Naive thymus-derived CD8-positive, alpha-beta T cell (primary cell): ENCODE results near the gene AP3S2. TPM values are rescaled to one million over a fixed set of nuclear protein-coding genes. Genes with fewer than 3 reads are reported as not detected.
A peak's percentile ranks its signal among the peaks of the same experiment; 100 is the strongest.
"Not testable (repeated sequence)": the region's sequence is repeated elsewhere in the genome, so short reads cannot be mapped to it uniquely, and the experiment has no call there.

Source experiments
- ATAC-seq, 2 donors: fragments of 150-1000 bp; cut with Tn5 transposase in 1 of 2; sonication (Bioruptor Pico), chemical (Tn5 transposase) in 1 of 2; 1 replicate in 1 of 2; 2 replicates in 1 of 2; pipeline ENCODE4 v1.10.0; 2021; ENCODE audit warnings: mild to moderate bottlenecking in 2 of 2, moderate library complexity in 2 of 2
- POLR2A ChIA-PET: fragments of 350-600 bp; sonication (Branson Sonifier 250); formaldehyde crosslinking; loops from one replicate; lab custom pipeline; 2021; ENCODE audit warnings: antibody characterized with exemption; lab: Charles Lee
- DNase-seq, 10 donors: peaks; one replicate each; pipeline versions ENCODE4 v3.0.0 to v3.0.0-alpha.2; 2020 to 2022
- H3K27ac Mint-ChIP-seq, 10 donors: one replicate each; pipeline ENCODE4 v1.8.0; 2020 to 2022; ENCODE audit warnings: mild to moderate bottlenecking in 10 of 10, mixed read lengths in 10 of 10, moderate library complexity in 4 of 10, inconsistent platforms in 1 of 10
- H3K27me3 Mint-ChIP-seq, 5 donors: one replicate each; pipeline ENCODE4 v1.8.0; 2021 to 2022; ENCODE audit warnings: mixed read lengths in 5 of 5
- H3K36me3 Mint-ChIP-seq, 3 donors: one replicate each; pipeline ENCODE4 v1.8.0; 2020 to 2022; ENCODE audit warnings: mixed read lengths in 3 of 3, mild to moderate bottlenecking in 2 of 3, inconsistent platforms in 1 of 3
- H3K4me1 Mint-ChIP-seq, 4 donors: one replicate each; pipeline ENCODE4 v1.8.0; 2021 to 2022; ENCODE audit warnings: mixed read lengths in 4 of 4
- H3K4me3 Mint-ChIP-seq, 10 donors: one replicate each; pipeline ENCODE4 v1.8.0; 2020 to 2022; ENCODE audit warnings: mild to moderate bottlenecking in 10 of 10, mixed read lengths in 10 of 10, moderate library complexity in 6 of 10, inconsistent platforms in 1 of 10
- H3K9me3 Mint-ChIP-seq, 9 donors: one replicate each; pipeline ENCODE4 v1.8.0; 2020 to 2022; ENCODE audit warnings: mixed read lengths in 9 of 9, mild to moderate bottlenecking in 3 of 9, inconsistent platforms in 1 of 9, moderate library complexity in 1 of 9
- polyA plus RNA-seq, 3 donors: library from polyadenylated mRNA; unstranded; fragments of 300-500 nt; fragmentation: Illumina TruSeq; gene quantifications; one replicate each; pipeline ENCODE4 v1.2.3, GENCODE V29; 2021
- total RNA-seq, 8 experiments: library from RNA in 2 of 8; stranded (reverse) in 2 of 8; gene quantifications; one replicate each; pipeline ENCODE4 v1.2.3 and lab custom pipeline; 2021 to 2026

The AP3S2 gene
- total and polyA plus RNA-seq, 5 experiments from 2014 or later: 29.4 to 40.7 (median 36.9) TPM

GRCh38 chr15:89857673-89858072 lies 36.1 kb downstream of the AP3S2 start:
- peaks cover 0 to 14% (median 5%) of the 10 kb centered on the region in 4 donors for H3K4me1 Mint-ChIP-seq
- H3K9me3 Mint-ChIP-seq: no peaks in the 10 kb centered on the region
- no peak overlapping the region for H3K27ac Mint-ChIP-seq
- DNase-seq (no peak), ATAC-seq (no peak)
- H3K27me3 Mint-ChIP-seq: no peaks in the 10 kb centered on the region
- H3K4me3 Mint-ChIP-seq: no peak overlapping the region
- POLR2A ChIA-PET: no interaction called here
- H3K36me3 Mint-ChIP-seq: peaks cover 0 to 40% (median 16%) of the 10 kb centered on the region in 3 donors

- Mint-ChIP-seq H3K4me1 (peaks cover 0 to 30% (median 4%) of the 10 kb centered on the region in 4 donors), H3K27ac (no peak overlapping the region), H3K27me3 (no peaks in the 10 kb centered on the region), H3K9me3 (no peaks in the 10 kb centered on the region), H3K4me3 (no peak overlapping the region), H3K36me3 (peaks cover 0 to 57% (median 20%) of the 10 kb centered on the region in 3 donors)
- DNase-seq (no peak), ATAC-seq (no peak)
- POLR2A ChIA-PET: no interaction called here
Observed at GRCh38 chr15:89855948-89856347, 37.8 kb downstream of the AP3S2 start.

- Mint-ChIP-seq H3K4me1 (peaks cover 0 to 26% (median 4%) of the 10 kb centered on the region in 4 donors), H3K36me3 (peaks cover 0 to 64% (median 22%) of the 10 kb centered on the region in 3 donors)
- H3K4me3 Mint-ChIP-seq, POLR2A ChIA-PET, H3K27me3 Mint-ChIP-seq, ATAC-seq, H3K27ac Mint-ChIP-seq, H3K9me3 Mint-ChIP-seq, DNase-seq: not testable (repeated sequence)
Observed at GRCh38 chr15:89854863-89855262, 38.9 kb downstream of the AP3S2 start.

GRCh38 chr15:89852342-89852995 lies 41.3 kb downstream of the AP3S2 start:
- peaks cover 5 to 63% (median 19%) of the 10 kb centered on the region in 3 donors for H3K36me3 Mint-ChIP-seq
- ATAC-seq (no peak), DNase-seq (no peak)
- POLR2A ChIA-PET: no interaction called here
- no peaks in the 10 kb centered on the region for H3K9me3 Mint-ChIP-seq
- peaks cover 0 to 32% (median 1%) of the 10 kb centered on the region in 4 donors for H3K4me1 Mint-ChIP-seq
- no peaks in the 10 kb centered on the region for H3K27me3 Mint-ChIP-seq
- no peak overlapping the region for H3K4me3 Mint-ChIP-seq
- peak overlapping the region in 3 of 10 donors; percentile 19 to 52 (median 41) for H3K27ac Mint-ChIP-seq

GRCh38 chr15:89851673-89852341 lies 42.0 kb downstream of the AP3S2 start:
- Mint-ChIP-seq H3K4me1 (peaks cover 0 to 32% (median under 1%) of the 10 kb centered on the region in 4 donors), H3K27me3 (no peaks in the 10 kb centered on the region), H3K4me3 (no peak overlapping the region), H3K27ac (peak overlapping the region in 2 of 10 donors; percentile 11 to 19), H3K36me3 (peaks cover 5 to 60% (median 19%) of the 10 kb centered on the region in 3 donors), H3K9me3 (no peaks in the 10 kb centered on the region)
- POLR2A ChIA-PET: no interaction called here
- ATAC-seq: no peak
- no peak for DNase-seq

GRCh38 chr15:89848970-89849292 lies 44.9 kb downstream of the AP3S2 start:
- Mint-ChIP-seq H3K36me3 (peaks cover 5 to 75% (median 15%) of the 10 kb centered on the region in 3 donors), H3K27me3 (no peaks in the 10 kb centered on the region), H3K9me3 (no peaks in the 10 kb centered on the region), H3K4me1 (peaks cover 0 to 32% (median 1%) of the 10 kb centered on the region in 4 donors), H3K27ac (peak overlapping the region in 1 of 10 donors; percentile 62), H3K4me3 (no peak overlapping the region)
- POLR2A ChIA-PET: no interaction called here
- DNase-seq (no peak), ATAC-seq (no peak)

- H3K4me1 Mint-ChIP-seq: peaks cover 0 to 23% (median 2%) of the 10 kb centered on the region in 4 donors
- no peak overlapping the region for H3K4me3 Mint-ChIP-seq
- H3K27ac Mint-ChIP-seq: no peak overlapping the region
- H3K27me3 Mint-ChIP-seq: no peaks in the 10 kb centered on the region
- POLR2A ChIA-PET: no interaction called here
- H3K9me3 Mint-ChIP-seq: no peaks in the 10 kb centered on the region
- H3K36me3 Mint-ChIP-seq: peaks cover 5 to 72% (median 15%) of the 10 kb centered on the region in 3 donors
- DNase-seq (no peak), ATAC-seq (no peak)
Observed at GRCh38 chr15:89847101-89847500, 46.7 kb downstream of the AP3S2 start.

GRCh38 chr15:89845305-89845893 lies 48.4 kb downstream of the AP3S2 start:
- DNase-seq (no peak), ATAC-seq (no peak)
- Mint-ChIP-seq H3K27ac (no peak overlapping the region), H3K27me3 (no peaks in the 10 kb centered on the region), H3K9me3 (no peaks in the 10 kb centered on the region), H3K4me3 (no peak overlapping the region), H3K4me1 (peaks cover 0 to 13% (median 2%) of the 10 kb centered on the region in 4 donors), H3K36me3 (peaks cover 5 to 67% (median 8%) of the 10 kb centered on the region in 3 donors)
- POLR2A ChIA-PET: no interaction called here

- POLR2A ChIA-PET: no interaction called here
- ATAC-seq: no peak
- no peaks in the 10 kb centered on the region for H3K9me3 Mint-ChIP-seq
- H3K36me3 Mint-ChIP-seq: peaks cover 0 to 58% (median 2%) of the 10 kb centered on the region in 3 donors
- peak overlapping the region in 4 of 10 donors; percentile 13 to 36 (median 28) for H3K27ac Mint-ChIP-seq
- no peak overlapping the region for H3K4me3 Mint-ChIP-seq
- no peak for DNase-seq
- peaks cover 0 to 14% (median 2%) of the 10 kb centered on the region in 4 donors for H3K4me1 Mint-ChIP-seq
- no peaks in the 10 kb centered on the region for H3K27me3 Mint-ChIP-seq
Observed at GRCh38 chr15:89841962-89842361, 51.8 kb downstream of the AP3S2 start.

GRCh38 chr15:89841306-89841705 lies 52.5 kb downstream of the AP3S2 start:
- no peaks in the 10 kb centered on the region for H3K27me3 Mint-ChIP-seq
- H3K36me3 Mint-ChIP-seq: peaks cover 0 to 62% (median 4%) of the 10 kb centered on the region in 3 donors
- POLR2A ChIA-PET: no interaction called here
- no peak overlapping the region for H3K4me3 Mint-ChIP-seq
- DNase-seq (no peak), ATAC-seq (no peak)
- no peaks in the 10 kb centered on the region for H3K9me3 Mint-ChIP-seq
- peaks cover 0 to 14% (median 2%) of the 10 kb centered on the region in 4 donors for H3K4me1 Mint-ChIP-seq
- peak overlapping the region in 2 of 10 donors; percentile 43 to 47 for H3K27ac Mint-ChIP-seq

GRCh38 chr15:89839167-89839810 lies 54.5 kb downstream of the AP3S2 start:
- H3K36me3 Mint-ChIP-seq: peaks cover 0 to 66% (median 14%) of the 10 kb centered on the region in 3 donors
- H3K27me3 Mint-ChIP-seq: no peaks in the 10 kb centered on the region
- no peak overlapping the region for H3K4me3 Mint-ChIP-seq
- no peaks in the 10 kb centered on the region for H3K9me3 Mint-ChIP-seq
- H3K27ac Mint-ChIP-seq: peak overlapping the region in 2 of 10 donors; percentile 5 to 58
- POLR2A ChIA-PET: no interaction called here
- DNase-seq (no peak), ATAC-seq (no peak)
- peaks cover 0 to 14% (median 1%) of the 10 kb centered on the region in 4 donors for H3K4me1 Mint-ChIP-seq

GRCh38 chr15:89837830-89838178 lies 56.0 kb downstream of the AP3S2 start:
- peaks cover 0 to 14% (median 1%) of the 10 kb centered on the region in 4 donors for H3K4me1 Mint-ChIP-seq
- H3K4me3 Mint-ChIP-seq: no peak overlapping the region
- H3K27me3 Mint-ChIP-seq: no peaks in the 10 kb centered on the region
- H3K36me3 Mint-ChIP-seq: peaks cover 0 to 73% (median 22%) of the 10 kb centered on the region in 3 donors
- peak overlapping the region in 2 of 10 donors; percentile 0 to 56 for H3K27ac Mint-ChIP-seq
- no peaks in the 10 kb centered on the region for H3K9me3 Mint-ChIP-seq
- POLR2A ChIA-PET: no interaction called here
- DNase-seq (no peak), ATAC-seq (no peak)
